HG02642 (cell line): ENCODE data around the gene AVL9.
"Not testable (repeated sequence)": the region's sequence is repeated elsewhere in the genome, so short reads cannot be mapped to it uniquely, and the experiment has no call there.

Experiments
- ATAC-seq: cut with Tn5 transposase; IDR thresholded peaks from one replicate; pipeline ENCODE4 v1.9.1; 2021; ENCODE audit warnings: mild to moderate bottlenecking; ENCODE audit not compliant: unreplicated experiment, poor library complexity

AVL9 gene

GRCh38 chr7:32583791-32584190, 88.5 kb downstream of the AVL9 start:
- no peak for ATAC-seq

GRCh38 chr7:32586291-32587221, 91.3 kb downstream of the AVL9 start:
- no peak for ATAC-seq

GRCh38 chr7:32587411-32587948, 92.2 kb downstream of the AVL9 start:
- ATAC-seq, result no peak

GRCh38 chr7:32588657-32589056, 93.4 kb downstream of the AVL9 start:
- ATAC-seq, result peak; percentile 49

DNA sequence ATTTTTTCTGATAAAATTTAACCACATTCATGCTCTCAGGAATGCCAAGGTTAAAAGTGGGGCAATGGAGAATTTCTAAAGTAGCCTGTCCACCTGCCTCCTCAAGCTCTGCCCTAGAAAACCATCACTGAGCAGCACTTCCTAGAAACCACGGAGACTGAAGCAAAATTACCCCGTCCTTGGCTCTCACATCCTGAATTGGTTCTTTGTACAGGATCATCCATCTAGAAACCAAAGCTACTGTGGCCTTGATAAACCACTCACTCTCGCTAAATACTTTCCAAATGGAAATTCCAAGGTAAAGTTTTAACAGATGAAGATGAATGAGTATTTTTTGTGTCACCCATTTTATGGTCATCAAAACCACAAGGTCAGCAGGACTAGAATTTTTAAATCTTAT, 96.6 kb downstream of the AVL9 start:
- ATAC-seq, result no peak

GRCh38 chr7:32592701-32593100, 97.4 kb downstream of the AVL9 start:
- no peak for ATAC-seq

GRCh38 chr7:32594965-32595490, 99.7 kb downstream of the AVL9 start:
- ATAC-seq, result no peak

GRCh38 chr7:32601196-32601595, 105.9 kb downstream of the AVL9 start:
- ATAC-seq, result not testable (repeated sequence)

- ATAC-seq, result no peak
Observed at GRCh38 chr7:32602470-32602869, 107.2 kb downstream of the AVL9 start.

DNA sequence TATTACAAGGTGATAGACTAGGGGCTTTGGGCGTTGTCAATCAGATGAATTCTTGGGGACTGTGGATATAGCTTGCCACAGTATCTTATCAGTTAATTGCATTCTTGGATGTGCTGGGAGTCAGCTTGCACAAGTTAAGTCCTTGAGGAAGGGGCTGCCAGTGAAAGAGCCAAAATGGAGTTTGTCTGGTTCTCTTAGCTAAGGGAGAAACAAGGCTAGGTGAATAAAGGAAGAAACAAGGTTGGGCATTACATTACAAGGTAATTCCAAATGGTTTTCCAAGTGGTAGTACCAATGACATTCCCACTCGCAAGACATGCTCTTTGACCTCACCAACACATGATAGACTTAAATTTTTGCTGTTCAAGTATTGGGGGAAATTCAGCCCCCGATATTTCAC, 108.2 kb downstream of the AVL9 start:
- ATAC-seq, result not testable (repeated sequence)

- ATAC-seq, result not testable (repeated sequence)
Observed at GRCh38 chr7:32604047-32604446, 108.8 kb downstream of the AVL9 start.

DNA sequence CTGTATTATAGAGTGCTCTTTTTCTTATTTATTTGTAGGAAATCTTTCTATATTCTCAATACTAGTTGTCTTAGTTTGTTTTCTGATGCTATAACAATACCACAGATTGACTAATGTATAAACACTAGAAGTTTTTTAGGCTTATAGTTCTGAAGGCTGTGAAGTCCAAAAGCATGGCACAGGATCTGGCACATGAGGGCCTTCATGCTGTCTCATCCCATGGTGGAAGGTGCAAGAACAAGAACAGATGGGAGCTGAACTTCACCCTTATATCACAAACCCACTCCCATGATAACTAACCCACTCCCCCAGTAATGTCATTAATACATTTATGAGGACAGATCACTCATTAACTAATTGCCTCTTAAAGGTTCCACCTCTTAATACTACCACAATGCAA, 109.7 kb downstream of the AVL9 start:
- ATAC-seq, result no peak

DNA sequence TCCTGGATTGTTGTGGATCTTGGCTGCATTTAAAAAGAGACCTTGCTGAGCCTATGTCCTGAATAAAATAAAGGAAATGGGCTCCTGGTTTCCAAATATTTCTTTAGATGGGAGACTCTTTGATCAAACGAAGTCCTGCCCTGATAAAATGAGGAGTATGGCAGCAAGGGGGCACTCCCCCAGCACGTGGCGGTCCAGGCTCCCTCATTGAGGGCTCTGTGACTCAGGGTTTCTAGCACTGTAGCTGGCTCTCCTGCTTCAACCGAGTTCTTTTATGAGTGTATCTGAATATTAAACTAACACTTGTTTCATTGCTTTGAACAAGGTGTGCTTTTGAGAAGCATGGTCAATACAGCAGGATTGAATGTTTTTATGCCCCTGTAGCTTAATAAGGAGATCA, 114.2 kb downstream of the AVL9 start:
- no peak for ATAC-seq

DNA sequence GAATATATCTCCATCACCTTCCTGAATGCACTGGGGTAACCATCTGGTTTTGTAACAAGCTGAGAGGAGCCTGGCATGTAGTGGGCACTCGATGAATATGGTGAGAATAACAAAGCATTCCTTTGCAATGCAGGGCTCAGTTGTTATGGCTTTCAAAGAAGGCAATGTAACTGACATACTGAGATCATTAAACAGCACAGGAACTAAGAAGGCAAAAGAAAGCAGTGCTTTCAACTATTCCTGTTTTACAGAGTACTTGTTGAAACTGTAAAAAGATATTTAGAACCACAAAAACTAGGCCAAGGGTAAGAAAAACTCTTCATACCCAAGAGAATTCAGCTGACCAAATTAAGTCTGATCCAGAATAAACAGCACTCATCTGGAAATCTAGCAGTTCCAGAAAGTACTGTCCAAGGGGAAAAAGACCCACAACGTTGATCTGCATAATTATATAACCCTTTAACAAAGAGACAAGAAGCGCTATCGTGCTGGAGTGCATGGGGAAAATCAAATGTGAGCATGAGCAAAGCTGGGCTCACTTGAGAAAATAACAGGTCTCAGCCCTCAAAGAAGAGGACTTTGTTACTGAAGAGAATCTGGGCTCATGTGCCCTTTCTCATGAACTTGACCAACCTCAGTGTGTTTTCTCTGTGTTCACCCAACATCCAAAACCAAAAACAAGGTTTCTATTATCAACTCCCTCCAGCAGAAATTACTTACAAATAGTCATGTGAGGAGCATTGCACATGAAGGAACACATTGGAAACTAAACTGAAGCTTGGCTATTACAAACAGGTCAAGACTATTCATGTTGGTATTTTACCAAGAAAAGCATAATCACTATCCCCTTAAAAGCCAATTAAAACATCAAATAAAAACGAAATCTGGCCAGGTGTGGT, 116.2 kb downstream of the AVL9 start:
- no peak for ATAC-seq

GRCh38 chr7:32616625-32617024, 121.3 kb downstream of the AVL9 start:
- no peak for ATAC-seq

DNA sequence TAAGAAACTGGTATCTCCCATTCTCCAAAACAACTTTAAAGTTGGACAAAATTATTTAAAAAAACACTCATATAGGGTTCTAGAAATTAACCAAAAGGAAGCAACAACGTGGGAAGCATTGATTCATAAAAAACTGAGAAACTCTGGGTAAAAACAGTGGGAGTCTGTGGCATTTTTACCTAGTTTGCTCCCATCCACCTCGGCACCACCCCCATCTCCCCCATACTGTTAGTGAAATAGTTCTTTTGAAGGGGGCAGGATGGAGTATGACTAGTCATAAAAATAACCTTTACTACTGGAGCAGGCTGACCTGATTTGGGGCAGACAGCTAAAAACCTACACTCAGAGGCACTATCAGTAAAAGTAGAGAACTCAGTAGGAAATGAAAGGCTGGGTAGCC, 123.2 kb downstream of the AVL9 start:
- ATAC-seq, result no peak

- ATAC-seq, result no peak
Observed at GRCh38 chr7:32618987-32619386, 123.7 kb downstream of the AVL9 start.

DNA sequence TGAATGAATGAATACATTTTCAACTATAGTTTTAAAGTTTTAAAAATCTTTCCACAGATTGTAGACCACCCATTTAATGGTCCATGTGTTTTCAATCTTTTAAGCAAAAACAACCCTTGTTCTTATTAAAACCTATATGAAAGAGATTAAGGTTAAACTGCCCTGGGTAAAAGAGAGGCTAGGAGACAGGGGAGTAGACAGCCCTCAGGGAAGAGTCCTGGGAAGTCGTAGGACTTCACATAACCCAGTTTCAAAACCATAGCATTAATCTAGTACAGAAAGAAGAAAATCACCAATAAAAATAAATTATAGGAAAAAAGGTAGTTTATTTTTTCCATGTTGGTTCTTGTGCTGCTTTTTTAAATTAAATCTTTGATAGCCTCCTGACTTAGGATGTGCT, 124.1 kb downstream of the AVL9 start:
- ATAC-seq, result not testable (repeated sequence)

- ATAC-seq, result no peak
Observed at GRCh38 chr7:32631021-32631420, 135.7 kb downstream of the AVL9 start.

DNA sequence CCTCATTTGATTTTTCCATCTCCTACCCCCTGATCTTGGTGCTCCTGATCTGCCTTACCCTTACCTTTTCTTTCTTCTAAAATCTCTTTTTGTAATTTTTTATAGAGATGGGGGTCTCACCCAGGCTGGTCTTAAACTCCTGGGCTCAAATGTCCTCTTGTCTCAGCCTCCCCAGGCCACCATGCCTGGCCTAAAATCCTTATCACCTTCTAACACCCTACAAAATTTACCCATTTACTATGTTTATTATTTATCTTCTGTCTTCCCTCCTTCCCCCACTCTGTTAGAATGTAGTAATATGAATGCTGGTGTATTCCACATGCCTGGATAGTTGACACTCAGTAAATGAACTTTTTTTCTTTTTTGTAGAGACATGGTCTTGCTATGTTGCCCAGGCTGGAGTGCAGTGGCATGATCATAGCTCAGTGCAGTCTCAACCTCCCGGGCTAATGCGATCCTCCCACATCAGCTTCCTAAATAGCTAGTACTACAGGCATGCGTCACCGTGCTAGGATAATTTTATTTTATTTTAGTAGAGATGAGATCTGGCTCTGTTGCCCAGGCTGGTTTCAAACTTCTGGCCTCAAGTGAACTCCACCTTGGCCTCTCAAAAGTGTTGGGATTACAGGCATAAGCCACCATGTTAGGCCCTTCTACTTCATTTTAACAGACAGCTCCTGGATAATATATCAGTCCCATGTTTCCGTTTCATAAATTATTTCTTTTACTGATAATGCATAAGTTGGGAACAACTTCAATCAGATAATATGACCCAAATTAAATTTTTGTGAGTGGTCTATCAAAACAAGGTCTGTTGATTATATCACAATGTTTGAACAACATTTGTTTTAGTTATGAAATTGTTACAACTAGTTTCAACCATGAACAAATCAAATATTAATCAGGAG, 136.6 kb downstream of the AVL9 start:
- not testable (repeated sequence) for ATAC-seq
